ENCODE measurements around the gene PSMB11. TPM values are rescaled to one million over a fixed set of nuclear protein-coding genes. Genes with fewer than 3 reads are reported as not detected.
"Not testable (repeated sequence)": the region's sequence is repeated elsewhere in the genome, so short reads cannot be mapped to it uniquely, and the experiment has no call there.

PSMB11 gene, protein sequence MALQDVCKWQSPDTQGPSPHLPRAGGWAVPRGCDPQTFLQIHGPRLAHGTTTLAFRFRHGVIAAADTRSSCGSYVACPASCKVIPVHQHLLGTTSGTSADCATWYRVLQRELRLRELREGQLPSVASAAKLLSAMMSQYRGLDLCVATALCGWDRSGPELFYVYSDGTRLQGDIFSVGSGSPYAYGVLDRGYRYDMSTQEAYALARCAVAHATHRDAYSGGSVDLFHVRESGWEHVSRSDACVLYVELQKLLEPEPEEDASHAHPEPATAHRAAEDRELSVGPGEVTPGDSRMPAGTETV
- not detected for polyA plus RNA-seq (ENCODE audit: insufficient read length)

DNA sequence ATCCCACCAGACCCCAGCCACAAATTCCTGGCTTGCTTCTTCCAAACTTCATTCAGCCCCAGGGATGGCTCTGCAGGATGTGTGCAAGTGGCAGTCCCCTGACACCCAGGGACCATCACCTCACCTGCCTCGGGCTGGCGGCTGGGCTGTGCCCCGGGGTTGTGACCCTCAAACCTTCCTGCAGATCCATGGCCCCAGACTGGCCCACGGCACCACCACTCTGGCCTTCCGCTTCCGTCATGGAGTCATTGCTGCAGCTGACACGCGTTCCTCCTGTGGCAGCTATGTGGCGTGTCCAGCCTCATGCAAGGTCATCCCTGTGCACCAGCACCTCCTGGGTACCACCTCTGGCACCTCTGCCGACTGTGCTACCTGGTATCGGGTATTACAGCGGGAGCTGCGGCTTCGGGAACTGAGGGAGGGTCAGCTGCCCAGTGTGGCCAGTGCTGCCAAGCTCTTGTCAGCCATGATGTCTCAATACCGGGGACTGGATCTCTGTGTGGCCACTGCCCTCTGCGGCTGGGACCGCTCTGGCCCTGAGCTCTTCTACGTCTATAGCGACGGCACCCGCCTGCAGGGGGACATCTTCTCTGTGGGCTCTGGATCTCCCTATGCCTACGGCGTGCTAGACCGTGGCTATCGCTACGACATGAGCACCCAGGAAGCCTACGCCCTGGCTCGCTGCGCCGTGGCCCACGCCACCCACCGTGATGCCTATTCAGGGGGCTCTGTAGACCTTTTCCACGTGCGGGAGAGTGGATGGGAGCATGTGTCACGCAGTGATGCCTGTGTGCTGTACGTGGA, at the start of gene PSMB11:
TSS of gene PSMB11 (plus strand) at position 51 of the 804 bp plus-strand sequence. CDS start at position 65, 14 bp downstream.
- DNase-seq (ENCODE audit: low read depth): no peak

DNA sequence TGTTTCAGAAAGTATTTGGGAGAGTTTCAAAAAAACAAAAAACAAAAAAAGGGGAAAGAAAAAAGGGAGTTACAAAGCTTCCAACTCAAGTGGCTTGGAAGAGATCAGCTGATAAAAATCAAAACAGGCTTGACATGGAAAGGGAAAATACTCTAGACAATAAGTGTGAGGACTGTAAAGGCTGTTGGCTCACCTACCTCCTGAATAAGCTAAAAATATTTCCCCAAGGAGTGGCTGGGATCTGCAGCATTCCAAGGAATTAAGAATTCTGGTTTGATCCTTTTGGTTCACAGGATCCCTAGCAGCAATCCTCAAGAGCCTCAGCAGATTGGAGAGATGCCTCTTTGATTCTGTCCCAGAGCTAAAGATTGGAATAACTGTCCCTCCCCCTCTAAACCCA, 48.5 kb upstream of the PSMB11 start:
- DNase-seq (ENCODE audit: low read depth): no peak

- DNase-seq (ENCODE audit: low read depth): no peak
Measured at GRCh38 chr14:22994762-22995275, 47.2 kb upstream of the PSMB11 start.

DNA sequence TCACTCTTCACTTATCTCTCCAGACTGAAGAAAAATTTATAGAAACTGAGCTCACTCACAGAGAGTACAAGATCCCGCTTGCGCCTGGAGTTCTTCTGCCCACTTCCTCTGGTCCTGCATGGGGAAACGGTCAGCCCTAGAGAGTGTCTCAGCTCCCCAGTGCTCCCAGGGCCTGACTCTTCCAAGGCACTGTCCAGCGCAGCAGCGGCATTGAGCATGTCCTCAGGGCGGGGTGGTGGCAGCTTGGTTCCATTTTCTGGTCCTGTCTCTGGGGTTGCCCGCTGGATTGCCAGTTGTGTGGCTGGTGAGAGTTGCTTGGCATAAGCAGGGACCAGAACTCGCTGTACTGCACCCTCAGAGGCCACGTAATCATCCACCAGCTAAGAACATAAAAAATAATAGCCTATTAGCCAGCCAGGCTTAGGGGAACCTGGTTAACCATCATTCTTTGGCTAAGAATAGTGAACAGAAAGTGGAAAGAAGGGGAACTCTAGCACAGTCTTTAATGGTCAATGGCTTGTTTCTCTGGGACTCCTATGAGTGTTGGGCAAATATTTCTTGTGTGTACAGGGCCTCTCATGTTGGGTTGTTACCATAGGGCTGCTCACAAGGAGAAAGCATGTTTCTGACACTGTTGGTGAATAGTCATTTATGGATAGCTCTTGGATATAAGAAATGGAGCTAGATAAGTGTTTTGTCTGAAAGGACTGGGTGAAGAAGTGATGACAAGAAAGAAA, 46.0 kb upstream of the PSMB11 start:
- DNase-seq (ENCODE audit: low read depth): no peak

- no peak for DNase-seq (ENCODE audit: low read depth)
Measured at GRCh38 chr14:22996768-22997654, 45.0 kb upstream of the PSMB11 start.

- no peak for DNase-seq (ENCODE audit: low read depth)
Measured at GRCh38 chr14:22997676-22998323, 44.2 kb upstream of the PSMB11 start.

- DNase-seq (ENCODE audit: low read depth): no peak
Measured at GRCh38 chr14:22998329-22999012, 43.5 kb upstream of the PSMB11 start.

DNA sequence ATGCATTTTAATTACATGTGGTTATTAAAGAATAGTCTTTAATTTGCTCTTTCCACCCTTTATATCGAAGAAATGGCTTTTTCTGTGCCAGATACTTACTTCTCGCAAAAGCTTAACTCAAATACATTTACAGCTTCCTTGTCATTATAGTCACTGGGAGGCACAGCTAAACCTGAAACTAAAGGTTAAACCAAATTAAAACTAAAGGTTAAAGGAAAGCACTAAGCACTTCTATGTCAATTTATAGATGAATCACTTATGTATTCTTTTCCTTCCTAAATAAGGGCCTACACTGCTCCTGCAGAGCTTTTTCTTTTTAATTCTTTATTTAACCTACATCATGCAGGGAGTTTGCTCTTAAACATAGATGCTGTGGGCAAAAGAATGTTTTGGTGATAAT, 41.2 kb upstream of the PSMB11 start:
- DNase-seq (ENCODE audit: low read depth): no peak

DNA sequence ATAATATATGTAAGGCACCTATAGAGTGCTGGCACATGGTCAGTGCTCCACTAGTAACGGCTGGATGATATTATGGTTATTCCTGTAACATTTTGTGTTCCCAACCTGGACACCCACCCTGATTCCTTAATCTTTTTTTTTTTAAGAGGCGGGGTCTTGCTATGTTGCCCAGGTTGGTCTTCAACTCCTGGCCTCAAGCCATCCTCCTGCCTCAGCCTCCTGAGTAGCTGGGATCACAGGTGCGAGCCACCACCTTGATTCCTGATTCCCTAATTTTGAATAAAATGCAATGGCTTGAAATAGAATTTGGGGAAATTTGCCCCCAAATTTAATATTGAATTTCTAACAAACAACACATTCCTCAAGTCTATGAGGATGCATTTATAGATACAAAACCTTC, 39.4 kb upstream of the PSMB11 start:
- no peak for DNase-seq (ENCODE audit: low read depth)

DNA sequence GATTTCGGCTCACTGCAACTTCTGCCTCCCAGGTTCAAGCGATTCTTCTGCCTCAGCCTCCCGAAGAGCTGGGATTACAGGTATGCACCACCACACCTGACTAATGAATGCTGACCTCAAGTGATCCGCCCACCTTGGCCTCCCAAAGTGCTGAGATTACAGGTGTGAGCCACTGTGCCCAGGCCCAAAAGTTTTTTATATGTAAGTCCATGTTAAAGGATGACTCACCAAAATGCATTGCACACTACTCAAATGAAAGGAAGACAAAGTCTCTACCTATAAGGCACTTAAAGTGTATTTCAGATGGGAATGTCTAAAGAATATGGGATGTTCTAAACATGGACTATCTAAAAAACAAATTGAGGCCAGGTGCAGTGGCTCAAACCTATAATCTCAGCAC, 37.7 kb upstream of the PSMB11 start:
- DNase-seq (ENCODE audit: low read depth): not testable (repeated sequence)

DNA sequence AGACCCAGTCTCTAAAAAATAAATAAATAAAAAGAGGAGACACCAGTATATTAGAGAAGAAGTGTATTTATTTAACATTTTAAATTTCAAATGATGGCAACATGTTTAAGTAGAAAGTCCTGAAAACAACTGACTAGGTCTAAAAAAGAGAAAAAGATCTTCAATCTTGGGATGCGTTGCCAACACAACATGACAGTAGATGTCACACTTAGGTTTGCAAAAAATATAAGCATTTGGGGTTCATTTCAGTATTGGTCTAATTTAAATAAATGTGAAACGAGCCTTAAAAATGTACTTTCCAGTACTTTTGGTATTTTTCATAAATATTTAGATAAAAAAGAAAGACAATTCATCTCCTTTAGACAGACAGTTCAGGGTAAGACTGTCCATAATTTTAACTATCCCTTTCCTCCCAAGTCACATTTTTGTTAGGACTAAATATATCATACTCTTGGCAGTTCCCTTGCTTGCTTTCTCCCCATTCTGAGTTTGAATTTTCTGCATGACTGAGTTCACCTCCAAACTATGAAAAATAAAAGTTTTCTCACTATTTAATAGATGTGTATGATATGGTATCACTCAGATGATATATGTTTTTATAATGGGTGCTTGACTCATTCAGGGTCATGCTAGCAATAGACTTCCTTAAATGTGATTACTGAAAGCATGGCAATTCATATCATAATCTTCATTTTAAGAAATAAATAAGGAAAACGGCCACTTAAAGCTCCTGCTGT, 36.4 kb upstream of the PSMB11 start:
- no peak for DNase-seq (ENCODE audit: low read depth)

DNA sequence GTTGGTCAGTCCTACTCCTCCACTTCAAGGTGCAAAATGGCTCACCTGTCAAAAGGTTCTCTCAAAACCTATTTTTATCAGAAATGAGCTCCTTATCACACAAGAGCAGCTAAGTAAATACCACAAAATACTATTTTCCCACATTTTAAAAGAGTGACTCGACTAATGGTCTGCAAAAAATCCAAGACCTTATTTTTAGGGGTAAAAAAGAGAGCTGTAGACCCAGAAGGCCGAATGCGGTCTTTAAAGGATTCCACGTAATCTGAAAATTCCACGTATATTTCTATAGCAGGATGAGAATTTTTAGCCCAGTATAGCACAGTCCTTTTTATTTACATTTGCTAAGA, 35.9 kb upstream of the PSMB11 start:
- DNase-seq (ENCODE audit: low read depth): no peak

GRCh38 chr14:23006544-23007419, 35.2 kb upstream of the PSMB11 start:
- DNase-seq (ENCODE audit: low read depth): peak; percentile 95

DNA sequence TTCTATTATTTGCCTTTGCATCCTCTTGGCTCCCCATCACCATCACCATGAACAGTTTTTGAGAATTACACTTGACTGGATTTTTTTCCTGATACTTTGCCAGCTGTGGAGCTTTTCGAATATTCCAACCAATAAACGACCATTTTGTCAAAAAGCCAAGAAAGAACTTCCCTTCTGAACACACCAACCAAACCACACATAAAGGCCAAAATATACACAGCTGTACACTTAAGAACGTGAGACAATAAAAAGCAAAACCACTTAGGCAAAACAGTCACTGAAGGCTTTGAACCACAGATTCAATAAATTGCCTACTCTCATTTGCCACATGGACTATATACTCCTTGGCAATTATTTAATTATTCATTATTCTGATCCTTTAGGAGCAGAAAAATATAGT, 33.2 kb upstream of the PSMB11 start:
- DNase-seq (ENCODE audit: low read depth): no peak

DNA sequence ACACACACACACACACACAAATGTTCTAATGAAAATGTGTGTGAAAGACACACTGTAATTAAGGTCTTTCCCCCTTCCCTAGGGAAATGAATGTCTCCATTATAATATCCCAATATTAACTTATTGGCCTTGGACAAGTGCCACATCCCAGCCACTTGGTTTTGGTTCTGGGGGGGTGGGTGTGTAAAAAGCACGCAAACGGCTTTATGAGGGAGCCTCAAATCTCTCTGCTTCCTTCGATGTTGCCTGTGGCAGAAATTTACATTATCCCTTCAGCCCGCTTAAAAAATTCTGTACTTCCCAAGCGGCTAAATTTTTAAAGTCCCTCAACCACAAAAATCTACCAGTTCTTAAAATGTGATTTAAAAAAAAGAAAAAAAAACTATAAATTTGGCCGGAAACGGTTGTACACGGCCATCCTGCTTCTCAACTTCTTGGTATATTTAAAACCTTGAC, 32.5 kb upstream of the PSMB11 start:
- DNase-seq (ENCODE audit: low read depth): no peak

- no peak for DNase-seq (ENCODE audit: low read depth)
Measured at GRCh38 chr14:23009939-23010726, 31.9 kb upstream of the PSMB11 start, which contains the start of gene C14orf93. TSS of gene C14orf93 (minus strand) at chr14:23010143. CDS start at chr14:22999023, 11,120 bp downstream.

DNA sequence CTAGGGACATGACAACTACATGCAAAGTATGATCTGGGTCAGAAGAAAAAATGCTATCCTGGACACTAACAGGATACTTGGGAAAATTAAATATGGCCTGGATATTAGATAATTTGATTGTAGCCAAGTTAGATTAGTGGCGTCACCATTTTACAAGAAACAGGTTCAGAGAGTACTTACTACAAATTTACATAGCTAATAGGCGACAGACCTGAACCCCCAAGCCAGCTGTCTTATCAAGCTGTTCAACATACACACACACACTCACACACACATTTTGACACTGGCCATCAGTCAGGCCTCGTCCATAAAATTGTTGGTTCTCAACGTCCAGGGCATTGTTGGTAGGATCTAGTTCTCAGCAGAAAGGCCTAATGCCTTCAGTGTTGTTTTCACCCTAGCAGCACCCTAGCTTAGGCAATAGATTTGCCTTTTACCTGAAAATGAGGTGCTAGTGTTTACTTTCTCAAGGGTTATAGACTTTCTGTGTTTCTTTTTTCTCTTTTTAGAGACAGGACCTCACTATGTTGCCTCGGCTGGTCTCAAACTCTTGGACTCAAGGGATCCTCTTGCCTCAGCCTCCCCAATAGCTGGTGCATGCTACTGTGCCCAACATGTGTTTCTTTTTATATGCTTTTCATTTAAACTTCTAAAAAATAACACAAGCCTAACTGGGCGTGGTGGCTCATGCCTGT, 28.8 kb upstream of the PSMB11 start:
- no peak for DNase-seq (ENCODE audit: low read depth)
